Right cardiac atrium (tissue), 5 donors: ENCODE data around the gene ASPM. TPM values are rescaled to one million over a fixed set of nuclear protein-coding genes. Genes with fewer than 3 reads are reported as not detected.

Experiments used
- ATAC-seq, 2 donors: fragments of 200-7000 bp; cut with Tn5 transposase; one replicate each; pipeline versions ENCODE4 v1.8.0 to v1.9.1; 2020; ENCODE audit warnings: moderate library complexity in 2 of 2, mild to moderate bottlenecking in 1 of 2
- DNase-seq, 3 donors: peaks; one replicate each; pipeline ENCODE4 v3.0.0-alpha.2; 2020
- H3K27ac ChIP-seq: one replicate; pipeline ENCODE4 v1.5.1; 2013; ENCODE audit warnings: mild to moderate bottlenecking, low read length, control low read depth, moderate library complexity
- H3K27me3 ChIP-seq: one replicate; pipeline ENCODE4 v1.6.1; 2013; ENCODE audit not compliant: control insufficient read depth, insufficient read depth
- H3K4me1 ChIP-seq: one replicate; pipeline ENCODE4 v1.6.1; 2013; ENCODE audit warnings: low read length; ENCODE audit not compliant: control insufficient read depth, insufficient read depth
- H3K4me3 ChIP-seq: one replicate; pipeline ENCODE4 v1.5.1; 2013; ENCODE audit warnings: low read length, control low read depth
- H3K9me3 ChIP-seq: one replicate; pipeline ENCODE4 v1.6.1; 2013; ENCODE audit warnings: low read length; ENCODE audit not compliant: control insufficient read depth
- WGBS: extraction: QIAGEN DNeasy Blood & Tissue Kit; methylation state at CpG from one replicate; pipeline ENCODE4 v1.1.7; 2013; 5-methylcytosine and 5-hydroxymethylcytosine counted together
- intact Hi-C, 4 donors: fragments of 100-400 bp; cut with DNase I; formaldehyde crosslinking; loops; one replicate each; pipeline versions ENCODE4 v1.11.0 to v1.14.0; 2022 to 2023
- long read RNA-seq, 4 donors: library from polyadenylated mRNA; unstranded; transcript quantifications; one replicate each; pipeline ENCODE4 v2.0.0, GENCODE V29; 2020 to 2021
- polyA plus RNA-seq: library from polyadenylated mRNA; stranded (reverse); fragments of 200-250 nt; gene quantifications from one replicate; pipeline ENCODE4 v1.2.3, GENCODE V29; 2013
- total RNA-seq, 4 donors: library from RNA; stranded (reverse); fragmentation: NEBNext Ultra II Directional; extraction: Animal tissue kit (Norgen Biotek cat#: 25700); gene quantifications; one replicate each; pipeline ENCODE4 v1.2.1, GENCODE V29; 2021
- donor health status: healthy with polysubstance abuse.
- donor health status: DM: no; HTN: yes; CAD: no.
- donor health status: DM: no; HTN: no; CAD: no.
- donor health status: DM: no; HTN: yes; CAD: no; lungs with severe emphysema.
- donor health status: DM: yes; HTN: yes; CAD: no.

The ASPM gene
- total RNA-seq (under 1 TPM; 0.25 to 0.91 (median 0.51) TPM), polyA plus RNA-seq (0.05 TPM)
- long read RNA-seq, donor 1, partial matches to known transcripts, result 1 of 1 reads
- long read RNA-seq, donor 1, other reads (novel, unspliced or antisense), result 0 of 1 reads
- long read RNA-seq, donor 2, result 0 reads
- long read RNA-seq, donor 3, result 0 reads
- long read RNA-seq, donor 4, result 0 reads

- ATAC-seq, result peak; percentile 100
- no peaks in the 10 kb centered on the region for H3K27me3 ChIP-seq
- H3K27ac ChIP-seq, result no peak within 1 kb of the TSS
- H3K4me3 ChIP-seq, result peak within 1 kb of the TSS; percentile 88
- peak; percentile 95 to 97 (median 97) for DNase-seq
- intact Hi-C loops, result no loop called here
- peaks cover 2% of the 10 kb centered on the region for H3K4me1 ChIP-seq
- H3K9me3 ChIP-seq, result no peaks in the 10 kb centered on the region
- under 1% methylated on average over 67 of the region's 67 CpGs for WGBS
These were observed at the start of gene ASPM for GRCh38 chr1:197146101-197147095. Gene ASPM (minus strand): TSS chr1:197146669. CDS start chr1:197146437, 232 bp downstream.

GRCh38 chr1:197195100-197195499, 48.6 kb upstream of the ASPM start:
- ATAC-seq (no peak), DNase-seq (no peak)
- peaks cover 2% of the 10 kb centered on the region for H3K4me1 ChIP-seq
- no peaks in the 10 kb centered on the region for H3K9me3 ChIP-seq
- H3K4me3 ChIP-seq, result no peak overlapping the region
- no peak overlapping the region for H3K27ac ChIP-seq
- no peaks in the 10 kb centered on the region for H3K27me3 ChIP-seq
- intact Hi-C loops, result no loop called here

GRCh38 chr1:197184190-197184589, 37.7 kb upstream of the ASPM start:
- Histone ChIP-seq H3K27me3 (no peaks in the 10 kb centered on the region), H3K9me3 (no peaks in the 10 kb centered on the region), H3K27ac (no peak overlapping the region), H3K4me3 (no peak overlapping the region), H3K4me1 (no peaks in the 10 kb centered on the region)
- 100% methylated on average over 1 of the region's 1 CpG for WGBS
- DNase-seq (no peak), ATAC-seq (no peak)
- intact Hi-C loops, result loop anchor here in 3 of 4 donors (5.0 to 10.0 kb wide), 2 partner anchors 171 to 173 kb away; no protein-coding TSS in a partner anchor

GRCh38 chr1:197183195-197183748, 36.8 kb upstream of the ASPM start:
- ATAC-seq, result no peak
- H3K27me3 ChIP-seq, result no peaks in the 10 kb centered on the region
- no peak overlapping the region for H3K27ac ChIP-seq
- DNase-seq, result no peak
- intact Hi-C loops, result loop anchor here in 3 of 4 donors (5.0 to 10.0 kb wide), 2 partner anchors 172 to 174 kb away; no protein-coding TSS in a partner anchor
- no peaks in the 10 kb centered on the region for H3K4me1 ChIP-seq
- no peaks in the 10 kb centered on the region for H3K9me3 ChIP-seq
- WGBS, result 88% methylated on average over 5 of the region's 5 CpGs
- no peak overlapping the region for H3K4me3 ChIP-seq

- whole genome bisulfite sequencing, result 70% methylated on average over 3 of the region's 3 CpGs
- no peak overlapping the region for H3K4me3 ChIP-seq
- H3K27me3 ChIP-seq, result no peaks in the 10 kb centered on the region
- DNase-seq (no peak), ATAC-seq (no peak)
- no peaks in the 10 kb centered on the region for H3K9me3 ChIP-seq
- no peak overlapping the region for H3K27ac ChIP-seq
- H3K4me1 ChIP-seq, result no peaks in the 10 kb centered on the region
- intact Hi-C loops, result loop anchor here in 3 of 4 donors (5.0 to 10.0 kb wide), 2 partner anchors 172 to 175 kb away; no protein-coding TSS in a partner anchor
These were observed 36.2 kb upstream of the ASPM start for GRCh38 chr1:197182716-197183115.

- Histone ChIP-seq H3K4me1 (no peaks in the 10 kb centered on the region), H3K4me3 (no peak overlapping the region), H3K9me3 (no peaks in the 10 kb centered on the region), H3K27me3 (no peaks in the 10 kb centered on the region), H3K27ac (no peak overlapping the region)
- intact Hi-C loops, result loop anchor here in 3 of 4 donors (5.0 to 10.0 kb wide), 2 partner anchors 173 to 175 kb away; no protein-coding TSS in a partner anchor
- no peak for DNase-seq
- ATAC-seq, result no peak
- 69% methylated on average over 3 of the region's 3 CpGs for WGBS
These were observed 35.5 kb upstream of the ASPM start for GRCh38 chr1:197181982-197182381.

- H3K9me3 ChIP-seq, result no peaks in the 10 kb centered on the region
- no peaks in the 10 kb centered on the region for H3K27me3 ChIP-seq
- no peak overlapping the region for H3K4me3 ChIP-seq
- DNase-seq (no peak), ATAC-seq (peak; percentile 51)
- no peaks in the 10 kb centered on the region for H3K4me1 ChIP-seq
- H3K27ac ChIP-seq, result no peak overlapping the region
- 49% methylated on average over 3 of the region's 3 CpGs for WGBS
- intact Hi-C loops, result loop anchor here in 3 of 4 donors (5.0 to 10.0 kb wide), 2 partner anchors 174 to 177 kb away; no protein-coding TSS in a partner anchor
These were observed 33.9 kb upstream of the ASPM start for GRCh38 chr1:197180252-197180878.

GRCh38 chr1:197178998-197179397, 32.5 kb upstream of the ASPM start:
- WGBS, result 52% methylated on average over 1 of the region's 1 CpG
- intact Hi-C loops, result no loop called here
- DNase-seq (no peak), ATAC-seq (no peak)
- Histone ChIP-seq H3K27me3 (no peaks in the 10 kb centered on the region), H3K4me3 (no peak overlapping the region), H3K4me1 (no peaks in the 10 kb centered on the region), H3K27ac (no peak overlapping the region), H3K9me3 (no peaks in the 10 kb centered on the region)

GRCh38 chr1:197174818-197175217, 28.3 kb upstream of the ASPM start:
- no peak overlapping the region for H3K27ac ChIP-seq
- ATAC-seq (no peak), DNase-seq (no peak)
- intact Hi-C loops, result no loop called here
- WGBS, result 91% methylated on average over 2 of the region's 2 CpGs
- no peaks in the 10 kb centered on the region for H3K9me3 ChIP-seq
- no peaks in the 10 kb centered on the region for H3K27me3 ChIP-seq
- H3K4me3 ChIP-seq, result no peak overlapping the region
- no peaks in the 10 kb centered on the region for H3K4me1 ChIP-seq

- WGBS, result 79% methylated on average over 5 of the region's 5 CpGs
- Histone ChIP-seq H3K9me3 (no peaks in the 10 kb centered on the region), H3K27me3 (no peaks in the 10 kb centered on the region), H3K4me1 (no peaks in the 10 kb centered on the region), H3K4me3 (no peak overlapping the region), H3K27ac (no peak overlapping the region)
- intact Hi-C loops, result no loop called here
- no peak for DNase-seq
- no peak for ATAC-seq
These were observed 27.4 kb upstream of the ASPM start for GRCh38 chr1:197173571-197174507.
